CD4-positive, alpha-beta T cell treated with Interleukin-1 beta for 1 hour (primary cell): ENCODE results near the gene TXNDC15.
"Not testable (repeated sequence)": the region's sequence is repeated elsewhere in the genome, so short reads cannot be mapped to it uniquely, and the experiment has no call there.

Source experiments
- DNase-seq, 2 donors: peaks; one replicate each; pipeline ENCODE4 v3.0.0-alpha.2; 2020 to 2022

Gene TXNDC15, protein sequence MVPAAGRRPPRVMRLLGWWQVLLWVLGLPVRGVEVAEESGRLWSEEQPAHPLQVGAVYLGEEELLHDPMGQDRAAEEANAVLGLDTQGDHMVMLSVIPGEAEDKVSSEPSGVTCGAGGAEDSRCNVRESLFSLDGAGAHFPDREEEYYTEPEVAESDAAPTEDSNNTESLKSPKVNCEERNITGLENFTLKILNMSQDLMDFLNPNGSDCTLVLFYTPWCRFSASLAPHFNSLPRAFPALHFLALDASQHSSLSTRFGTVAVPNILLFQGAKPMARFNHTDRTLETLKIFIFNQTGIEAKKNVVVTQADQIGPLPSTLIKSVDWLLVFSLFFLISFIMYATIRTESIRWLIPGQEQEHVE

DNA sequence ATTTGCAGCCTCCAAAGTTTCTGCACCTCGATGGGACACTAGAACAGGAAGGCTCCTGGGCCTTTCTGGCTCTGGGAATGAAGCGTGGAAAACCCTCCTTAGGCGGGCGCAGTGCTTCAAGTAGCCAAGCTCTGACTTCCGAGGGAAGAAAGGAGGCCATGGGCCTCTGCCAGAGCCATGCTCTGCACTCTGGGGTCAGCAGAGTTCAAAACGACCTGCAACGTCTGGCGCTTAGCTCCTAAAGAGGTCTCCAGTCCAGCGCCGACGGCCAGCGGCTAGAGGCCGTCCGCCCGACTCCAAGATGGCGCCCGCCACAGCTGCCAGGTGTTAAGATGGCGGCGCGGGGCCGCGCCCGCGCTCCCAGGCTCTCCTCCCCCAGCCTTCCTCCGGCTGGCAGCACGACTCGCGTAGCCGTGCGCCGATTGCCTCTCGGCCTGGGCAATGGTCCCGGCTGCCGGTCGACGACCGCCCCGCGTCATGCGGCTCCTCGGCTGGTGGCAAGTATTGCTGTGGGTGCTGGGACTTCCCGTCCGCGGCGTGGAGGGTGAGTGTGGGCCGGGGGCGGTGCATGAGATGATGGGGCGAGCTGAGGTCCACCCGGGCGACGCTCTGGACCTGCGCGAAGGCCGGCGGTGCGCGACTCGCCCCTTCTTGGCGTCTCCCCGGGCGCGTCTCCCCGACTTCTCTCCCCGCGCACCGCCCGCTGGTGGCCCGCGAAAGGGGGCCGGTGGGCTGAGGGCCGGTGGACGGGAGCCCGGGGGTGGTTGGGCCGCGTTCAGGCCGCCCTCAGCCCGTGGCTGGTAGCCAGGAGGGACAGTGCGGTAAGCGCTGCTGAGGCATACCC lies at the start of gene TXNDC15:
TSS of gene TXNDC15 (plus strand) at position 385 of the 844 bp plus-strand sequence. CDS start at position 442, 57 bp downstream.
- DNase-seq, result peak; percentile 81 to 82

GRCh38 chr5:134824681-134825080 lies 49.5 kb upstream of the TXNDC15 start:
- DNase-seq, result no peak

DNA sequence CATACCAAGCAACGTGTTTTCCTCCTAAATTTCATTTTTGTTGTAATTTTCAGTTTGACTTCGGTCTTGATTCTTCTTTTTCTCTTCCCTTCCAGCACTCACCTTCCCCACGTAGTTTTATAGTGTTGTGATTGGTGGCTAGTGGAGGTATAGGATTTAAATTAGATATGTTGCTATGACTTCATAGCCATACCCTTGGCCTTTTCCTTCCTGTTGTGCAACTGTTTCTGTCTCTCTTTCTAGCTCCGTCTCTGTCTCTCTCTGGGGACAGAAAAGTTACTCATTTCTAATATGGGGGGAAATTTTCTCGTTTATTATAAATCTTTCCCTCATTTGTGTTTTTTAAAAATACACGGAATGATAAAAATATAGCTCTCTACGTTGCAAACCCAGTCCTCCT lies 49.0 kb upstream of the TXNDC15 start:
- no peak for DNase-seq

GRCh38 chr5:134833340-134834032 lies 40.7 kb upstream of the TXNDC15 start:
- no peak for DNase-seq

GRCh38 chr5:134835623-134836022 lies 38.5 kb upstream of the TXNDC15 start:
- DNase-seq, result no peak

GRCh38 chr5:134837530-134838181 lies 36.5 kb upstream of the TXNDC15 start:
- DNase-seq, result no peak

- not testable (repeated sequence) for DNase-seq
Measured at GRCh38 chr5:134838361-134838760, 35.8 kb upstream of the TXNDC15 start.

GRCh38 chr5:134840811-134841210 lies 33.4 kb upstream of the TXNDC15 start:
- DNase-seq, result no peak

DNA sequence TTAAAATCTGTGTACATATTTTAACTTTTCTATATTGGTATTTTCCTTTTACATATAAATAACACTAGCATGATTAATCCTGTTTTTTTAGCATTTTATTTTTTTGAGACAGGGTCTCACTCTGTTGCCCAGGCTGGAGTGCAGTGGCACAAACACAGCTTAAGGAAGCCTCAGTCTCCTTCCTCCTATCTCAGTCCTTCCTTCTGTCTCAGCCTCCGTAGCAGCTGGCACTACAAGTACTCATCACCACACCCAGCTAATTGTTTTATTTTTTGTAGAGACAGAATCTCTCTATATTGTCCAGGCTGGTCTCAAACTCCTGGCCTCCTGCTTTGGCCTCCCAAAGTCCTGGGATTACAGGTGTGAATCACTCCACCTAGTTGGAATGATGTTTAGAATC lies 29.9 kb upstream of the TXNDC15 start:
- no peak for DNase-seq

DNA sequence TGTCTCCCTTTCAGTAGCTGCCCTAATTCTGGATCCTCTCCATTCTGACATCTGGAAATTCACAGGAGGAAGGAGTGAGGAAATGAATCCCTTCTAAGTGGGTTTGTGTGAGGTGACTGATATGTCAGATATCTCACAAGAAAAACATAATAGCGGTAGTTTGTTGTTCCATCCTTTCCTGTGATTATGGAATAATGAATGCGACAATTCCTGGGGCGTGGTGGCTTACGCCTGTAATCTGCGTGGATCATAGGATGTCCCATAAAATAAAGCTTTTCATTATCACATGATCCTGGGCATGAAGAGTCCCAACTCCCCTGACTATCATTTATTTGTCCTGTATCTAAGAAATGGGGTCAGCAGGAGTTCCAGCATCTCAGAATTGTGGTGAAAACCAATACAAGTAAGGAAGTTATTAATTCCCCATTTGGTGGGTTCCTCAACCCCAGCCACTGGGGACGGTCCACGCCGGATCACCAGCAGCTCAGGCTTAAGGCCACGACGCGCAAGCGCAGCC lies 28.8 kb upstream of the TXNDC15 start:
- DNase-seq, result no peak

- DNase-seq, result peak; percentile 93 to 94
Measured at GRCh38 chr5:134845852-134846640, 28.1 kb upstream of the TXNDC15 start, which contains the start of gene C5orf24. Gene C5orf24 (plus strand): TSS chr5:134845968. CDS start chr5:134854901, 8,933 bp downstream.

- no peak for DNase-seq
Measured at GRCh38 chr5:134846641-134846960, 27.6 kb upstream of the TXNDC15 start.

- not testable (repeated sequence) for DNase-seq
Measured at GRCh38 chr5:134849434-134849933, 24.7 kb upstream of the TXNDC15 start.

- no peak for DNase-seq
Measured at GRCh38 chr5:134851307-134851923, 22.8 kb upstream of the TXNDC15 start.

GRCh38 chr5:134856465-134856864 lies 17.7 kb upstream of the TXNDC15 start:
- DNase-seq, result not testable (repeated sequence)

- DNase-seq, result no peak
Measured at GRCh38 chr5:134857401-134857800, 16.8 kb upstream of the TXNDC15 start.

DNA sequence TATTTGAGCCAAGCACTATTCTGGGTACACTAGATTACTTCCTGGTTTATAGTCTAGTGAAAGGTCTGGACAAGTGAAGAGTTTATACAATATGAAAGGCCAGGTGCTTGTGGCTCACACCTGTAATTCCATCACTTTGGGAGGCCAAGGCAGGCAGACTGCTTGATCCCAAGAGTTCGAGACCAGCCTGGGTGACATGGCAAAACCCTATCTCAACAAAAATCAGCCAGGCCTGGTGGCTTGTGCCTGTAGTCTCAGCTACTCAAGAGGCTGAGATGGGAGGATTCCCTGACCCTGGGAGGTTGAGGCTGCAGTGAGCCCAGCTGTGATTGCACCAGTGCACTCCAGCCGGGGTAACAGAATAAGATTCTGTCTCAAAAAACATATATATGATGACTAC lies 9.5 kb upstream of the TXNDC15 start:
- no peak for DNase-seq

- peak in 1 of 2 donors; percentile 13 for DNase-seq
Measured at GRCh38 chr5:134873494-134873893, 677 bp upstream of the TXNDC15 start.

- peak in 1 of 2 donors; percentile 33 for DNase-seq
Measured at GRCh38 chr5:134874831-134875655, 872 bp downstream of the TXNDC15 start.

DNA sequence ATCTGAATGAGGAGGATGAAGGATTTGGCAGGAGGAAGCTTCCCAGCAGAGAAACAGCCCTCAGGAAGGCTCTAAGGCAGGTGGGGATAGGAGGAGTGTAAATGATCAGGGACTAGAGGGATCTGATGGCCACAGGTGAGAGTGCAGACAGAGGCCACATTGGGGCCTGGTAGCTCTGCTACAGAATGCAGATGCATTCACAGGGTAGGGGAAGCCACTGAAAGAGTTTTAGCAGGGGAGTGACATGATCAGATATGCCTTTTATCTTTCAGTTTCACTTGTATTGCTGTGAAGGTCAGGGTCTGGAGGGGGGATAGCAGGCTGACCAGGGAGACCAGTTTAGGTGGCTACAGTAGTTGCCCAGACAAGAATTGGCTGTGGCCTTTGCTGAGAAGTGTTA lies 3.0 kb downstream of the TXNDC15 start:
- peak in 1 of 2 donors; percentile 4 for DNase-seq
